SHP77 treated with DMSO at 0.1 percent for 48 hours (cell line): ENCODE data around the gene HECTD2.
"Not testable (repeated sequence)": the region's sequence is repeated elsewhere in the genome, so short reads cannot be mapped to it uniquely, and the experiment has no call there.

Experiments
- DNase-seq: peaks from one replicate; lab custom pipeline; 2025; lab: John Stamatoyannopoulos, UW

Gene HECTD2

GRCh38 chr10:91409869-91410637 lies at the start of gene HECTD2:
Gene HECTD2, plus strand, starts transcription at chr10:91410344. Its CDS starts 95 bp downstream, at chr10:91410439.
- no peak for DNase-seq

GRCh38 chr10:91360461-91360860 lies 49.7 kb upstream of the HECTD2 start:
- no peak for DNase-seq

- DNase-seq = not testable (repeated sequence)
Observed at GRCh38 chr10:91365519-91365918, 44.6 kb upstream of the HECTD2 start.

- DNase-seq = no peak
Observed at GRCh38 chr10:91366704-91367103, 43.4 kb upstream of the HECTD2 start.

- DNase-seq = no peak
Observed at GRCh38 chr10:91367127-91367531, 43.0 kb upstream of the HECTD2 start.

GRCh38 chr10:91367558-91367957 lies 42.6 kb upstream of the HECTD2 start:
- no peak for DNase-seq

- DNase-seq = not testable (repeated sequence)
Observed at GRCh38 chr10:91369978-91370589, 40.1 kb upstream of the HECTD2 start.

GRCh38 chr10:91374052-91374451 lies 36.1 kb upstream of the HECTD2 start:
- no peak for DNase-seq

GRCh38 chr10:91378061-91378460 lies 32.1 kb upstream of the HECTD2 start:
- no peak for DNase-seq

- DNase-seq = no peak
Observed at GRCh38 chr10:91380873-91381256, 29.3 kb upstream of the HECTD2 start.

- no peak for DNase-seq
Observed at GRCh38 chr10:91381257-91381891, 28.8 kb upstream of the HECTD2 start.

- DNase-seq = no peak
Observed at GRCh38 chr10:91385306-91386085, 24.6 kb upstream of the HECTD2 start.

GRCh38 chr10:91389636-91390512 lies 20.3 kb upstream of the HECTD2 start:
- DNase-seq = peak; percentile 7

GRCh38 chr10:91390513-91390825 lies 19.7 kb upstream of the HECTD2 start:
- not testable (repeated sequence) for DNase-seq

GRCh38 chr10:91391920-91392319 lies 18.2 kb upstream of the HECTD2 start:
- DNase-seq = no peak

- no peak for DNase-seq
Observed at GRCh38 chr10:91406322-91406721, 3.8 kb upstream of the HECTD2 start.

GRCh38 chr10:91409069-91409868 lies 875 bp upstream of the HECTD2 start:
- DNase-seq = peak; percentile 39

GRCh38 chr10:91410638-91411371 lies 661 bp downstream of the HECTD2 start:
- DNase-seq = no peak

- no peak for DNase-seq
Observed at GRCh38 chr10:91411621-91412020, 1.5 kb downstream of the HECTD2 start.
